ENCODE measurements around the gene NKPD1.

- TF ChIP-seq CTCF (IDR thresholded peaks at IDR 0.05; ENCODE audit: extremely low read depth in 1 of 2, insufficient read depth in 1 of 2, low read depth in 1 of 2, low read length in 2 of 2) (no peak), POLR2A (IDR thresholded peaks at IDR 0.05; ENCODE audit: low read depth, low read length) (no peak), EZH2 (IDR thresholded peaks at IDR 0.05; ENCODE audit: borderline replicate concordance, low read depth, low read length, severe bottlenecking) (no peak), MAX (IDR thresholded peaks at IDR 0.05; ENCODE audit: insufficient read depth, insufficient read length) (no peak), FOS (IDR thresholded peaks at IDR 0.05; ENCODE audit: borderline replicate concordance, insufficient read depth, low read length) (no peak), JUN (IDR thresholded peaks at IDR 0.05; ENCODE audit: borderline replicate concordance, insufficient read depth, insufficient read length, low read depth) (no peak), POLR2AphosphoS5 (IDR thresholded peaks at IDR 0.05; ENCODE audit: insufficient read depth, low read depth, low read length) (no peak), GATA2 (IDR thresholded peaks at IDR 0.05; ENCODE audit: insufficient read depth, insufficient read length, low read depth, low read length) (no peak), MYC (IDR thresholded peaks at IDR 0.05; ENCODE audit: low read depth, low read length) (no peak)
These were observed 37.3 kb downstream of the NKPD1 start for GRCh38 chr19:45123440-45123850.

All from endothelial cell of umbilical vein (primary cell).